HEK293 (cell line): ENCODE results near the gene NCOR1.

ENCODE experiments used
- CTCF ChIA-PET: fragments of 350-600 bp; formaldehyde crosslinking; extraction: SDS; loops from one replicate; lab custom pipeline; 2021; ENCODE audit warnings: antibody characterized with exemption; lab: Yijun Ruan, JAX
- POLR2A ChIA-PET: fragments of 300-600 bp; formaldehyde crosslinking; extraction: SDS; loops from one replicate; lab custom pipeline; 2020; ENCODE audit warnings: antibody characterized with exemption, inconsistent platforms; lab: Yijun Ruan, JAX
- H3K27ac ChIP-seq: fragments of 200-500 bp; sonication (Bioruptor generic); 2 replicates; pipeline ENCODE4 v1.5.1; 2014; ENCODE audit warnings: low read depth, low read length, control low read depth, inconsistent platforms; ENCODE audit errors: extremely low read depth
- H3K36me3 ChIP-seq, 2 experiments: fragments of 200-500 bp in 1 of 2; sonication (Bioruptor generic) in 1 of 2; 1 replicate in 1 of 2; 2 replicates in 1 of 2; pipeline ENCODE4 v1.5.1; 2014 to 2017; ENCODE audit warnings: inconsistent platforms in 2 of 2, low read length in 2 of 2; ENCODE audit not compliant: control insufficient read depth in 2 of 2, insufficient read depth in 1 of 2
- H3K4me1 ChIP-seq: fragments of 200-500 bp; sonication (Bioruptor generic); 2 replicates; pipeline ENCODE4 v1.5.1; 2014; ENCODE audit warnings: mild to moderate bottlenecking, low read length, inconsistent platforms; ENCODE audit not compliant: control insufficient read depth, insufficient read depth
- H3K4me3 ChIP-seq: 2 replicates; pipeline ENCODE4 v1.5.1; 2011; ENCODE audit warnings: low read depth, mild to moderate bottlenecking, control low read depth, low read length, moderate library complexity
- H3K9me3 ChIP-seq: fragments of 200-500 bp; sonication (Bioruptor generic); 2 replicates; pipeline ENCODE4 v1.5.1; 2014; ENCODE audit warnings: low read depth, low read length, inconsistent platforms; ENCODE audit not compliant: control insufficient read depth, insufficient read depth
- KLF9 ChIP-seq: fragments of 450-650 bp; formaldehyde crosslinking; IDR thresholded peaks from 2 replicates; pipeline ENCODE4 v1.5.1; 2016; ENCODE audit warnings: missing biosample characterization, missing genetic modification characterization, low read depth
- PBX3 ChIP-seq: sonication (generic); formaldehyde crosslinking; IDR thresholded peaks from 2 replicates; pipeline ENCODE4 v1.8.1; 2022; ENCODE audit warnings: mild to moderate bottlenecking, moderate library complexity, missing genetic modification reagents
- PRDM10 ChIP-seq: fragments of 450-650 bp; formaldehyde crosslinking; IDR thresholded peaks from 2 replicates; pipeline ENCODE4 v1.5.1; 2016; ENCODE audit warnings: missing biosample characterization, missing genetic modification characterization
- YY1 ChIP-seq: fragments of 450-650 bp; formaldehyde crosslinking; IDR thresholded peaks from 2 replicates; pipeline ENCODE4 v1.5.1; 2018; ENCODE audit warnings: missing biosample characterization, missing genetic modification characterization
- ZBTB11 ChIP-seq: fragments of 450-650 bp; formaldehyde crosslinking; conservative IDR thresholded peaks from 2 replicates; pipeline ENCODE4 v1.5.1; 2016; ENCODE audit warnings: low read depth, missing biosample characterization, missing genetic modification characterization
- ZBTB44 ChIP-seq: fragments of 450-650 bp; IDR thresholded peaks from 2 replicates; pipeline ENCODE4 v1.5.1; 2018; ENCODE audit warnings: missing biosample characterization, mild to moderate bottlenecking, missing genetic modification characterization
- ZNF10 ChIP-seq: fragments of 450-650 bp; formaldehyde crosslinking; IDR thresholded peaks from 2 replicates; pipeline ENCODE4 v1.5.1; 2017; ENCODE audit warnings: missing biosample characterization, missing genetic modification characterization
- ZNF157 ChIP-seq: fragments of 450-650 bp; formaldehyde crosslinking; IDR thresholded peaks from 2 replicates; pipeline ENCODE4 v1.5.1; 2016; ENCODE audit warnings: missing biosample characterization, missing genetic modification characterization
- ZNF239 ChIP-seq: fragments of 450-650 bp; formaldehyde crosslinking; IDR thresholded peaks from 2 replicates; pipeline ENCODE4 v1.5.1; 2016; ENCODE audit warnings: missing biosample characterization, missing genetic modification characterization
- ZNF398 ChIP-seq: fragments of 450-650 bp; formaldehyde crosslinking; IDR thresholded peaks from 2 replicates; pipeline ENCODE4 v1.5.1; 2017; ENCODE audit warnings: missing biosample characterization, missing genetic modification characterization
- ZNF514 ChIP-seq: fragments of 450-650 bp; formaldehyde crosslinking; IDR thresholded peaks from 2 replicates; pipeline ENCODE4 v1.5.1; 2016; ENCODE audit warnings: missing biosample characterization, missing genetic modification characterization
- ZNF518A ChIP-seq: fragments of 450-650 bp; formaldehyde crosslinking; conservative IDR thresholded peaks from 2 replicates; pipeline ENCODE4 v1.5.1; 2016; ENCODE audit warnings: low read depth, missing biosample characterization, missing genetic modification characterization

NCOR1 gene

GRCh38 chr17:16046966-16047365, 168.4 kb downstream of the NCOR1 start:
- Histone ChIP-seq H3K36me3 (peaks cover 71 to 82% of the 10 kb centered on the region in 2 experiments), H3K9me3 (no peaks in the 10 kb centered on the region)
- ChIA-PET POLR2A (no interaction called here), CTCF (interaction anchor here (0.8 kb wide), 1 partner anchor 9 kb away, joined by 3 read pairs; no protein-coding TSS in a partner anchor)
- no peak for TF ChIP-seq ZNF398
- no peak for TF ChIP-seq ZBTB11 (tag by site-specific recombination)
- TF ChIP-seq ZNF10 (tag by site-specific recombination) = no peak
- TF ChIP-seq ZNF514 = no peak
- no peak for TF ChIP-seq ZNF239 (tag by site-specific recombination)
- TF ChIP-seq ZBTB44 (tag by site-specific recombination) = no peak
- TF ChIP-seq KLF9 (tag by site-specific recombination) = no peak
- no peak for TF ChIP-seq PBX3 (CRISPR knock-in tag)
- TF ChIP-seq ZNF518A (tag by site-specific recombination) = no peak
- no peak for TF ChIP-seq ZNF157 (tag by site-specific recombination)
- TF ChIP-seq, all 188 proteins: peak for 0
- Histone ChIP-seq H3K4me1 (no peaks in the 10 kb centered on the region), H3K27ac (no peak overlapping the region), H3K4me3 (no peak overlapping the region)

GRCh38 chr17:16044487-16044886, 170.8 kb downstream of the NCOR1 start:
- TF ChIP-seq YY1 (tag by site-specific recombination) (no peak), PRDM10 (tag by site-specific recombination) (no peak), ZNF514 (no peak)
- TF ChIP-seq, all 188 proteins: peak for 0
- no peak overlapping the region for H3K4me3 ChIP-seq
- H3K27ac ChIP-seq = no peak overlapping the region
- peaks cover 79 to 80% of the 10 kb centered on the region in 2 experiments for H3K36me3 ChIP-seq
- H3K9me3 ChIP-seq = no peaks in the 10 kb centered on the region
- no peaks in the 10 kb centered on the region for H3K4me1 ChIP-seq
- ChIA-PET CTCF (no interaction called here), POLR2A (no interaction called here)
